Mucosa of descending colon (tissue), 3 donors: ENCODE measurements around the gene SMIM35. TPM values are rescaled to one million over a fixed set of nuclear protein-coding genes. Genes with fewer than 3 reads are reported as not detected.

Source experiments
- ATAC-seq: fragments of 200-7000 bp; cut with Tn5 transposase; one replicate; pipeline ENCODE4 v1.9.1; 2020; ENCODE audit warnings: mild to moderate bottlenecking, moderate library complexity
- DNase-seq, 3 donors: peaks; one replicate each; pipeline ENCODE4 v3.0.0-alpha.2; 2020
- H3K36me3 ChIP-seq: fragments of 200-600 bp; one replicate; pipeline ENCODE4 v1.8.0; 2021; ENCODE audit warnings: low read depth, mild to moderate bottlenecking
- H3K4me1 ChIP-seq: fragments of 200-600 bp; one replicate; pipeline ENCODE4 v1.8.0; 2021; ENCODE audit warnings: low read depth, mild to moderate bottlenecking
- H3K4me3 ChIP-seq: fragments of 200-600 bp; one replicate; pipeline ENCODE4 v1.8.0; 2021; ENCODE audit warnings: mild to moderate bottlenecking
- H3K9me3 ChIP-seq: fragments of 200-600 bp; one replicate; pipeline ENCODE4 v1.8.0; 2021; ENCODE audit warnings: mild to moderate bottlenecking
- CTCF ChIP-seq: fragments of 200-600 bp; IDR thresholded peaks from one replicate; pipeline ENCODE4 v1.8.0; 2022; ENCODE audit warnings: antibody characterized with exemption, mild to moderate bottlenecking
- intact Hi-C, 2 donors: fragments of 100-400 bp; cut with DNase I in 1 of 2; cut with micrococcal nuclease in 1 of 2; formaldehyde crosslinking; loops; one replicate each; pipeline versions ENCODE4 v1.11.0 to v1.11.1; 2022; cut with DNase I, micrococcal nuclease
- total RNA-seq, 3 donors: library from RNA; stranded (reverse); fragmentation: NEBNext Ultra II Directional in 2 of 3; extraction: Animal tissue kit (Norgen Biotek cat#: 25700) in 2 of 3; gene quantifications; one replicate each; pipeline versions ENCODE4 v1.2.1 to v1.2.4, GENCODE V29; 2021 to 2023
- donor health status: DM: no; HTN: no; CAD: no; lungs with moderate emphysema.
- donor health status: DM: no; HTN: no; CAD: no.
- donor health status: DM: no; HTN: yes; CAD: no.

SMIM35 gene
- total RNA-seq, 3 donors from 2014 or later, result not detected

- DNase-seq (no peak), ATAC-seq (no peak)
- Histone ChIP-seq H3K4me3 (no peak overlapping the region), H3K4me1 (no peaks in the 10 kb centered on the region), H3K36me3 (no peaks in the 10 kb centered on the region), H3K9me3 (no peaks in the 10 kb centered on the region)
- TF ChIP-seq CTCF, result no peak
- intact Hi-C loops, result no loop called here
These were observed 26.1 kb upstream of the SMIM35 start for GRCh38 chr11:118112711-118113430.

- Histone ChIP-seq H3K9me3 (no peaks in the 10 kb centered on the region), H3K36me3 (no peaks in the 10 kb centered on the region), H3K4me1 (no peaks in the 10 kb centered on the region), H3K4me3 (no peak overlapping the region)
- ATAC-seq (no peak), DNase-seq (no peak)
- no peak for TF ChIP-seq CTCF
- intact Hi-C loops, result no loop called here
These were observed 24.9 kb upstream of the SMIM35 start for GRCh38 chr11:118111744-118112035.

GRCh38 chr11:118111019-118111743 is 24.4 kb upstream of the SMIM35 start:
- intact Hi-C loops, result no loop called here
- ATAC-seq (peak; percentile 89), DNase-seq (peak in 2 of 3 donors; percentile 52 to 61)
- Histone ChIP-seq H3K36me3 (no peaks in the 10 kb centered on the region), H3K4me3 (no peak overlapping the region), H3K9me3 (no peaks in the 10 kb centered on the region), H3K4me1 (no peaks in the 10 kb centered on the region)
- TF ChIP-seq CTCF, result no peak

GRCh38 chr11:118109231-118109630 is 22.5 kb upstream of the SMIM35 start:
- Histone ChIP-seq H3K36me3 (no peaks in the 10 kb centered on the region), H3K9me3 (no peaks in the 10 kb centered on the region), H3K4me3 (no peak overlapping the region), H3K4me1 (no peaks in the 10 kb centered on the region)
- ATAC-seq (no peak), DNase-seq (no peak)
- intact Hi-C loops, result no loop called here
- TF ChIP-seq CTCF, result no peak

GRCh38 chr11:118108513-118108912 is 21.8 kb upstream of the SMIM35 start:
- ATAC-seq (no peak), DNase-seq (no peak)
- no peaks in the 10 kb centered on the region for H3K9me3 ChIP-seq
- no peak overlapping the region for H3K4me3 ChIP-seq
- TF ChIP-seq CTCF, result no peak
- no peaks in the 10 kb centered on the region for H3K36me3 ChIP-seq
- H3K4me1 ChIP-seq, result no peaks in the 10 kb centered on the region
- intact Hi-C loops, result no loop called here
